ENCODE results near the gene RAB31.

RAB31 gene

GRCh38 chr18:9738266-9738969 is 30.3 kb downstream of the RAB31 start:
- no peak for DNase-seq (ENCODE audit: low read depth in 1 of 2, low spot score in 1 of 2)
- no peak for TF ChIP-seq JUND (IDR thresholded peaks at IDR 0.05; ENCODE audit: low read depth)
- in situ Hi-C loops (cut with HindIII; ENCODE audit: low pct_unique_long_range_greater_than_20kb, low sequenced_read_pairs) = no loop called here

- in situ Hi-C loops (cut with HindIII; ENCODE audit: low pct_unique_long_range_greater_than_20kb, low sequenced_read_pairs) = no loop called here
- DNase-seq (ENCODE audit: low read depth in 1 of 2, low spot score in 1 of 2) = no peak
- no peak for TF ChIP-seq JUND (IDR thresholded peaks at IDR 0.05; ENCODE audit: low read depth)
Observed at GRCh38 chr18:9739516-9739915, 31.4 kb downstream of the RAB31 start.

DNA sequence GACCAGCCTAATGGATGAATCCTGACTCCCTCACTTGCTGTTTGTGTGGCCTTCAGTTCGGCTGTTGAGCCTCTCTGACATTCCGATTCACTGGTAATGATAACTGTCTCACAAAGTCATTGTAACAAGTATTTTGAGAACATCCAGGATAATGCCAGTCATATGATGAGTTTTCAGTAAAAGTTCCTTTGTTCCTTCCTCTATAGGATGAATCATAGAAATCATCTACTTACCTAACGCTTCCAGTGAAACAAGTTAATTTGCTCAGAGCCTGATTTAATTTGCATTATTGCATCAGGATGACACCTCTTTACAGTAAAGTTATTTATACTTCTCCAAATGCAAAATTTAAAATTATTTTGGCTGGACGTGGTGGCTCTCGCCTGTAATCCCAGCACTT is 32.0 kb downstream of the RAB31 start:
- DNase-seq (ENCODE audit: low read depth in 1 of 2, low spot score in 1 of 2) = no peak
- no peak for TF ChIP-seq JUND (IDR thresholded peaks at IDR 0.05; ENCODE audit: low read depth)
- in situ Hi-C loops (cut with HindIII; ENCODE audit: low pct_unique_long_range_greater_than_20kb, low sequenced_read_pairs) = no loop called here

DNA sequence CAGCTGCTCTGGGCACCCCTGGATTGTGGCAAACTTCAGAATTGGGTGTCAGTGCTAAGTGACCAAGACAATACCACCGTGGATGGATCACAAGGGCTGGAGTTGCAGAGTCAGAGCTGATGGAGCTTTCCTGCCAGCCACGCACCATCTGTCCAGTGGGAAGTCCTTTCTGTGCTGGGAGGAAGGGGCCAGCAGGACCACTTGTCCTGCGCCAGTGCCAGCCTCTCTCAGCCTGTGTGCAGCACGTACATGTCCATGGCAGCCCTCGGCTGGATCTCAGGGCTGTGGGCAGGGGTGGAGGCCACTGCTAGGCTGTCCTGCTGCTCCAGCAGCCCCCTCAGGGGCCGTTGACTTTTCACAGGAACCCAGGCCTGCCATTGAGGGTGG is 33.3 kb downstream of the RAB31 start:
- no peak for DNase-seq (ENCODE audit: low read depth in 1 of 2, low spot score in 1 of 2)
- in situ Hi-C loops (cut with HindIII; ENCODE audit: low pct_unique_long_range_greater_than_20kb, low sequenced_read_pairs) = no loop called here
- no peak for TF ChIP-seq JUND (IDR thresholded peaks at IDR 0.05; ENCODE audit: low read depth)

GRCh38 chr18:9741793-9742523 is 33.9 kb downstream of the RAB31 start:
- TF ChIP-seq JUND (IDR thresholded peaks at IDR 0.05; ENCODE audit: low read depth) = no peak
- in situ Hi-C loops (cut with HindIII; ENCODE audit: low pct_unique_long_range_greater_than_20kb, low sequenced_read_pairs) = no loop called here
- no peak for DNase-seq (ENCODE audit: low read depth in 1 of 2, low spot score in 1 of 2)

DNA sequence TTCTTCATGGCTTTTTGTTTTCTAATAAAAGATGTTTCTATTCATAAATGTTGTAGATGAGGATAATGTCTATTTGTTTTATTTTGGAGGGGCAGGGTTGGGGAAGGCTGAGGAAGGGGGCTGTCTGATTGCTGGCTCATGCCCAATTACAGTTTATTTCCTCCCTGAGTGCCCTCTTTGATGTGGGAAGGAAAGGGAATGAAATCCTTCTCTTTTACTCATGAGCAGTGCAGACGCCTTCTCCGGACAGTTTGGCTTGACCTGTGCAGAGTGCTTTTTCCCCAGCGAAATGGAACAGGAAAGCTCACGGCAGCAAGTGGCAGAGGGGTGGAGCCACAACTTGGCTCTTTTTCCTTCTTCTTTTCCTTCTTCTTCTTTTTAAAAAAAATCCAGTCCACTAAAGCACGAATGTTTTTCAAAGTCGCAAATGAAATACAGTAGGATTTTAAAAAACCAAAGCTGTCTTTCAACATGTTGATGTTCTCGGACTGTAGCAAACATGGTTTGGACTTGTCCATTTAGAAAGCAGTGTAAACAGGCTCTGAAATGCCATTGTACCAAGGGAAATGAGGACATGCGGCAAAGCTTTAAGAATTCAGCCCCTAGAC is 34.5 kb downstream of the RAB31 start:
- peak in 1 of 2 experiments; percentile 49 for DNase-seq (ENCODE audit: low read depth in 1 of 2, low spot score in 1 of 2)
- in situ Hi-C loops (cut with HindIII; ENCODE audit: low pct_unique_long_range_greater_than_20kb, low sequenced_read_pairs) = no loop called here
- no peak for TF ChIP-seq JUND (IDR thresholded peaks at IDR 0.05; ENCODE audit: low read depth)

DNA sequence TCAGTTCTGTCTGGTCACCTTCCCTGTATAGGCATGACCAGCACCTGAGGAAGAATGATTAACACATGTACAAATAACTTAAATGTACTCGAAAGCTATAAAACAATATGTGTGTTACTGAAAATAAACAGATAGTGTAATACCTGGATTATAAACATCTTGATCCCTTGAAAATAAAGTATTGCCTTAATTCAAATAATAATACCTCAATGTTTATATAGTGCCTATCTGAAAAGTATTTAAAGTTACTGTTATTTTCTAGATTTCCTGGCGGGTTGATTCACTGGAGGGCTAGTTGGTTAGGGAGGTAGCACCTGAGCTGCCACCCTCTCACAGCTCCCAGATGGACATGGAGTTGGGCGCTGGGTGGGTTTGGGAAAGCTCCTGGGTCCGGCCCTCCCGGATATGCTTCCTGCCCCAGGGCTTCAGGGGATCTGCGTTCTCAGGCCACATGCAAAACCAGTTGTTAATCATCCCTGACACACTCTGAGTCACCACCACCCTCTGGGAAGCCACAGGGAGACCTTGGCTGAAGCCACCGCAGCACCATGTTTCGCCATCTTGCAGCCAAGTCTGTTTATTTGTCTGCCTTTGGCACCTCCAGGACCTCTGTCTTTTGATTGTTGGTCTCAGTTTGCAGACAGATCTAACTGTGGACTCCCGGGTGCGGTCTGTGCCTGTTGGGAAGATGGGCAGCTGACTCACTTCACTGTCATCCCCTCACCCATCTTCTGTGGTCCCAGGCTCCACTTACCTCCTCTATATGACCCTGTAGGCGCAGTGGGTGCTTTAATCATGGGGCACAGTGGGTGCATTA is 35.3 kb downstream of the RAB31 start:
- in situ Hi-C loops (cut with HindIII; ENCODE audit: low pct_unique_long_range_greater_than_20kb, low sequenced_read_pairs) = no loop called here
- peak in 1 of 2 experiments; percentile 57 for DNase-seq (ENCODE audit: low read depth in 1 of 2, low spot score in 1 of 2)
- no peak for TF ChIP-seq JUND (IDR thresholded peaks at IDR 0.05; ENCODE audit: low read depth)

DNA sequence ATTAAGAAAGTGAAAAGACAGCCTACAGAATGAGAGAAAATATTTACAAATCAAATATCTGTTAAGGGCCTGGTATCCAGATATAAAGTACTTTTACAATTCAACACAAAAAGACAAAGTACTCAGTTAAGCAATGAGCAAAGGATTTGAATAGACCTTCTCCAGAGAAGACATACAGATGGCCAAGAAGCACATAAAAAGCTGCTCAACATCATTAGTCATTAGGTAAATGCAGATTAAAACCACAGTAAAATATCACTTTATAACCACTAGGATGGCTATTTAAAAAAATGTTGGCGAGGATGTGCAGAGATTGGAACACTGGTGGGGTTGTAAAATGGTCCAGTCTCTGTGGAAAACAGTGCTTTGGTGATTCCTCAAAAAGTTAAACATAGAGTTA is 38.9 kb downstream of the RAB31 start:
- DNase-seq (ENCODE audit: low read depth in 1 of 2, low spot score in 1 of 2) = no peak
- in situ Hi-C loops (cut with HindIII; ENCODE audit: low pct_unique_long_range_greater_than_20kb, low sequenced_read_pairs) = no loop called here
- TF ChIP-seq JUND (IDR thresholded peaks at IDR 0.05; ENCODE audit: low read depth) = no peak

GRCh38 chr18:9749611-9750010 is 41.5 kb downstream of the RAB31 start:
- in situ Hi-C loops (cut with HindIII; ENCODE audit: low pct_unique_long_range_greater_than_20kb, low sequenced_read_pairs) = no loop called here
- DNase-seq (ENCODE audit: low read depth in 1 of 2, low spot score in 1 of 2) = no peak
- no peak for TF ChIP-seq JUND (IDR thresholded peaks at IDR 0.05; ENCODE audit: low read depth)

DNA sequence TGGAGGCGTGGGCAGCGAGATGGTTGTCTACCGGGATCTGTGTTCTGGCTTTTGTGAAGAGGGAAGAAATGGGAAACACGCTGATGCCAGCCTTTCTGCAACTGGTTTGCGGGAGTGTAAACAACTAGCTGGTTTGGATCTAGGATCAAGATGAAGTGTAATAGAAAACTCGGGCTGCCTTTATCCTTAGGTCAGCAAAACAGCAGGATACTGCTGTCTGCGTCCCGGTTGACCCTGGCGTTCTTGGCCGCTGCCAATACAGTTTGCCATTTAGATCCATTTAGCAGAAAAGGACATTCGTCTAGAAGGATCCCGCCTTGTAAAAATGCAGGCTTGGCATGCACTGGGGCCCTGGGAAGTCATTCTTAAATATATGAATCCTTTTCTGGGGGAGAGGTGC is 42.0 kb downstream of the RAB31 start:
- in situ Hi-C loops (cut with HindIII; ENCODE audit: low pct_unique_long_range_greater_than_20kb, low sequenced_read_pairs) = no loop called here
- no peak for DNase-seq (ENCODE audit: low read depth in 1 of 2, low spot score in 1 of 2)
- no peak for TF ChIP-seq JUND (IDR thresholded peaks at IDR 0.05; ENCODE audit: low read depth)

DNA sequence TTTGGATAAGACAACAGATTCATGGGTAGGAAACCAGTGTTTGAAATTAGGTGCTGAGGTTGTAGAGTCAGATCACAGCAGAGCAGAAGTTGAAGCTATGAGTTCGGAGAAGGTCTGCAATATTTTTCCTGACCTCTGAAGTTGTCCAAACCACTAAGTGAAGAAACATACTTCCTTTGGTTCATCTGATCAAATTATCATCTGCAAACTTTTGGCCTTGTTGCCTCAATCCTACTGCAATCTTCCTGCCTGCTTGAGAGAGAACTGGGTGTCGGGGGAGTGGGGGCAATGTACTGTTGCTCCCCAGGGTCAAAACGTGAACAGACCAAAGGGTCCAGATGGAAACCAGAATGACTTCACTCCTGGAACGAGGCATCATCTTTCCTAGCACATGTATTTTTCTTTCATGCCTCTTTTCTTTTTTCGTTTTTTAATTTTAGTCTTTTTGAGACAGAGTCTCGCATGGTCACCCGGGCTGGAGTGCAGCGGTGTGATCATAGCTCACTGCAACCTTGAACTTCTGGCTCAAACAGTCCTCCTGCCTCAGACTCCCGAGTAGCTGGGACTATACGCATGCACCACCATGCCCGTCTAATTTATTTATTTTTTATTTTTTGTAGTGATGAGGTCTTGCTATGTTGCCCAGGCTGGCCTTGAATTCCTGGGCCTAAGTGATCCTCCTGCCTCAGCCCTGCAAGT is 42.7 kb downstream of the RAB31 start:
- in situ Hi-C loops (cut with HindIII; ENCODE audit: low pct_unique_long_range_greater_than_20kb, low sequenced_read_pairs) = no loop called here
- no peak for DNase-seq (ENCODE audit: low read depth in 1 of 2, low spot score in 1 of 2)
- TF ChIP-seq JUND (IDR thresholded peaks at IDR 0.05; ENCODE audit: low read depth) = no peak
